HG03196 (cell line): Measurements from ENCODE around the gene SOX11.

Source experiments
- ATAC-seq: cut with Tn5 transposase; IDR thresholded peaks from one replicate; pipeline ENCODE4 v1.9.1; 2021; ENCODE audit not compliant: unreplicated experiment

Gene SOX11

GRCh38 chr2:5691221-5691984, 781 bp upstream of the SOX11 start:
- no peak for ATAC-seq

GRCh38 chr2:5692561-5693286, 540 bp downstream of the SOX11 start:
- no peak for ATAC-seq

GRCh38 chr2:5693287-5694201, 1.4 kb downstream of the SOX11 start:
- no peak for ATAC-seq

GRCh38 chr2:5694306-5694705, 2.1 kb downstream of the SOX11 start:
- no peak for ATAC-seq

GRCh38 chr2:5695654-5696403, 3.6 kb downstream of the SOX11 start:
- no peak for ATAC-seq

GRCh38 chr2:5696404-5696944, 4.3 kb downstream of the SOX11 start:
- ATAC-seq: no peak

GRCh38 chr2:5696945-5697521, 4.8 kb downstream of the SOX11 start:
- no peak for ATAC-seq

- ATAC-seq: no peak
Measured at GRCh38 chr2:5697562-5697961, 5.4 kb downstream of the SOX11 start.

- no peak for ATAC-seq
Measured at GRCh38 chr2:5698134-5698533, 6.0 kb downstream of the SOX11 start.

- no peak for ATAC-seq
Measured at GRCh38 chr2:5699963-5700362, 7.8 kb downstream of the SOX11 start.

- ATAC-seq: no peak
Measured at GRCh38 chr2:5700551-5700950, 8.4 kb downstream of the SOX11 start.

GRCh38 chr2:5701266-5701665, 9.1 kb downstream of the SOX11 start:
- ATAC-seq: no peak

GRCh38 chr2:5703166-5703565, 11.0 kb downstream of the SOX11 start:
- ATAC-seq: no peak

GRCh38 chr2:5705490-5705889, 13.3 kb downstream of the SOX11 start:
- no peak for ATAC-seq

- ATAC-seq: no peak
Measured at GRCh38 chr2:5706717-5707455, 14.7 kb downstream of the SOX11 start.

GRCh38 chr2:5710615-5711014, 18.4 kb downstream of the SOX11 start:
- ATAC-seq: no peak

- no peak for ATAC-seq
Measured at GRCh38 chr2:5713101-5713500, 20.9 kb downstream of the SOX11 start.

GRCh38 chr2:5719629-5720334, 27.6 kb downstream of the SOX11 start:
- no peak for ATAC-seq

GRCh38 chr2:5720426-5720825, 28.2 kb downstream of the SOX11 start:
- ATAC-seq: no peak
